C4-2B (cell line): ENCODE data around the gene SLC37A2.

Experiments used
- ZFX ChIP-seq: fragments of 450-650 bp; IDR thresholded peaks from 2 replicates; pipeline ENCODE4 v1.6.1; 2017
- TF ChIP-seq, protein P1 (sequence below): fragments of 450-650 bp; conservative IDR thresholded peaks from 2 replicates; pipeline ENCODE4 v1.5.1; 2017; ENCODE audit warnings: mild to moderate bottlenecking

DNA sequence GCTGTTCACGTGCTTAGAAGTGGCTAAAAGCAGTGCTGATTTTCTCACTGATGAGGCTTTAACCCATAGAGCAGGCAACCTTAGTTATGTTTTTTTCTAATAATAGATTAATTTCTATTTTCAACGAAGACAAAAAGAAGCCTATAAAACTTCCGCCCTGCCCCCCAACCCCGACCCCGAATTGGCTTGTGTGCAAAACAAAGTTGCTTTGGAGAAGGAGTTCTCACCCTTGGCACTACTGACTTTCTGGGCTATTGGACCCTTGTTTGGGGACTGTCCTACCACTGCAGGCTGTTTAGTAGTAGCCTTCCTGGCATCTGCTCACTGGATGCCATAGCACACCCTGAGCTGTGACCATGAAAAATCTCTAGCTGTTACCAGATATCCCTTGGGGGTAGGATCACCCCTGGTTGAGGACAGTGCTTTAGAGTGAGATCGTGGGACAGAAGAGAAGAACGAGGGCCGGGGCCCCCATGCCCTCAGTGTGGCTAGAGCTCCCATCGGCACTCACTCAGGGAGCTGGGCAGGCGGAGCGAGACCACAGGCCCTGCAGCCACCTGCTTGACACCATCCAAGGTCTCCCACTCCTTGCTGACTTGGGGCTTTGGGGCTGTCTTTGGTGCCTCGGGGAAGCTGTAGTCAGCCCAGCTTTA lies 16.9 kb downstream of the SLC37A2 start:
- TF ChIP-seq, protein P1, sequence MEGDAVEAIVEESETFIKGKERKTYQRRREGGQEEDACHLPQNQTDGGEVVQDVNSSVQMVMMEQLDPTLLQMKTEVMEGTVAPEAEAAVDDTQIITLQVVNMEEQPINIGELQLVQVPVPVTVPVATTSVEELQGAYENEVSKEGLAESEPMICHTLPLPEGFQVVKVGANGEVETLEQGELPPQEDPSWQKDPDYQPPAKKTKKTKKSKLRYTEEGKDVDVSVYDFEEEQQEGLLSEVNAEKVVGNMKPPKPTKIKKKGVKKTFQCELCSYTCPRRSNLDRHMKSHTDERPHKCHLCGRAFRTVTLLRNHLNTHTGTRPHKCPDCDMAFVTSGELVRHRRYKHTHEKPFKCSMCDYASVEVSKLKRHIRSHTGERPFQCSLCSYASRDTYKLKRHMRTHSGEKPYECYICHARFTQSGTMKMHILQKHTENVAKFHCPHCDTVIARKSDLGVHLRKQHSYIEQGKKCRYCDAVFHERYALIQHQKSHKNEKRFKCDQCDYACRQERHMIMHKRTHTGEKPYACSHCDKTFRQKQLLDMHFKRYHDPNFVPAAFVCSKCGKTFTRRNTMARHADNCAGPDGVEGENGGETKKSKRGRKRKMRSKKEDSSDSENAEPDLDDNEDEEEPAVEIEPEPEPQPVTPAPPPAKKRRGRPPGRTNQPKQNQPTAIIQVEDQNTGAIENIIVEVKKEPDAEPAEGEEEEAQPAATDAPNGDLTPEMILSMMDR, result no peak
- TF ChIP-seq ZFX, result no peak
